Amniotic stem cell (primary cell): Measurements from ENCODE around the gene NAV3.
"Not testable (repeated sequence)": the region's sequence is repeated elsewhere in the genome, so short reads cannot be mapped to it uniquely, and the experiment has no call there.

Experiments
- DNase-seq: peaks from one replicate; lab custom pipeline; 2025; lab: John Stamatoyannopoulos, UW

NAV3 gene

GRCh38 chr12:78050790-78051189 lies 220.1 kb downstream of the NAV3 start:
- DNase-seq = no peak

GRCh38 chr12:78055545-78055944 lies 224.9 kb downstream of the NAV3 start:
- no peak for DNase-seq

GRCh38 chr12:78057075-78057474 lies 226.4 kb downstream of the NAV3 start:
- DNase-seq = no peak

- no peak for DNase-seq
Observed at GRCh38 chr12:78060186-78060585, 229.5 kb downstream of the NAV3 start.

- no peak for DNase-seq
Observed at GRCh38 chr12:78062786-78063185, 232.1 kb downstream of the NAV3 start.

- DNase-seq = no peak
Observed at GRCh38 chr12:78081590-78082314, 251.1 kb downstream of the NAV3 start.

GRCh38 chr12:78085542-78086182 lies 255.0 kb downstream of the NAV3 start:
- DNase-seq = no peak

GRCh38 chr12:78086553-78087362 lies 256.1 kb downstream of the NAV3 start:
- no peak for DNase-seq

- DNase-seq = no peak
Observed at GRCh38 chr12:78087363-78087675, 256.6 kb downstream of the NAV3 start.

GRCh38 chr12:78088391-78088832 lies 257.7 kb downstream of the NAV3 start:
- no peak for DNase-seq

GRCh38 chr12:78090266-78090665 lies 259.6 kb downstream of the NAV3 start:
- DNase-seq = no peak

GRCh38 chr12:78095623-78096022 lies 264.9 kb downstream of the NAV3 start:
- DNase-seq = no peak

GRCh38 chr12:78096909-78097597 lies 266.4 kb downstream of the NAV3 start:
- DNase-seq = no peak

GRCh38 chr12:78099806-78100205 lies 269.1 kb downstream of the NAV3 start:
- DNase-seq = no peak

GRCh38 chr12:78101113-78101876 lies 270.6 kb downstream of the NAV3 start:
- no peak for DNase-seq

GRCh38 chr12:78101946-78102635 lies 271.4 kb downstream of the NAV3 start:
- no peak for DNase-seq

- not testable (repeated sequence) for DNase-seq
Observed at GRCh38 chr12:78102801-78103200, 272.1 kb downstream of the NAV3 start.

- DNase-seq = no peak
Observed at GRCh38 chr12:78115889-78116288, 285.2 kb downstream of the NAV3 start.

- DNase-seq = no peak
Observed at GRCh38 chr12:78118036-78118435, 287.3 kb downstream of the NAV3 start.

GRCh38 chr12:78118486-78118885 lies 287.8 kb downstream of the NAV3 start:
- no peak for DNase-seq

GRCh38 chr12:78119351-78119918 lies 288.7 kb downstream of the NAV3 start:
- no peak for DNase-seq
